K562 (cell line): ENCODE data around the gene BCAN. TPM values are rescaled to one million over a fixed set of nuclear protein-coding genes. Genes with fewer than 3 reads are reported as not detected.

ENCODE experiments used
- ATF6 ChIP-seq: sonication (generic); formaldehyde crosslinking; IDR thresholded peaks from 2 replicates; pipeline ENCODE4 v1.4.0; 2020; ENCODE audit warnings: mild to moderate bottlenecking, missing genetic modification reagents
- CREB5 ChIP-seq: fragments of 250-450 bp; sonication (Bioruptor Pico); IDR thresholded peaks from 2 replicates; pipeline ENCODE4 v1.5.0; 2020; ENCODE audit warnings: mild to moderate bottlenecking
- E2F3 ChIP-seq: fragments of 250-450 bp; sonication (Bioruptor Pico); IDR thresholded peaks from 2 replicates; pipeline ENCODE4 v1.4.0; 2020; ENCODE audit warnings: mild to moderate bottlenecking
- E2F8 ChIP-seq: fragments of 450-650 bp; IDR thresholded peaks from 2 replicates; pipeline ENCODE4 v1.7.1; 2018; ENCODE audit warnings: mild to moderate bottlenecking, low read depth; ENCODE audit not compliant: partially characterized antibody
- FOXK2 ChIP-seq, 2 experiments: fragments of 450-650 bp; IDR thresholded peaks in 1 of 2; conservative IDR thresholded peaks in 1 of 2; 2 replicates each; pipeline ENCODE4 v1.6.1; 2016; ENCODE audit warnings: low read depth in 2 of 2, mild to moderate bottlenecking in 1 of 2
- FOXP1 ChIP-seq: sonication (generic); formaldehyde crosslinking; IDR thresholded peaks from 2 replicates; pipeline ENCODE4 v1.8.0; 2022; ENCODE audit warnings: mild to moderate bottlenecking, missing genetic modification reagents
- MLLT1 ChIP-seq, 2 experiments: fragments of 450-650 bp; IDR thresholded peaks; 2 replicates each; pipeline ENCODE4 v1.6.1; 2016
- POLR2G ChIP-seq: fragments of 200-400 bp; formaldehyde crosslinking; IDR thresholded peaks from 2 replicates; pipeline ENCODE4 v1.6.1; 2017; ENCODE audit warnings: low read depth, mild to moderate bottlenecking, antibody characterized with exemption, low read length, moderate library complexity
- RBM17 ChIP-seq: fragments of 200-400 bp; formaldehyde crosslinking; IDR thresholded peaks from 2 replicates; pipeline ENCODE4 v1.6.1; 2017; ENCODE audit warnings: low read depth, mild to moderate bottlenecking, low read length, borderline replicate concordance
- SMC3 ChIP-seq: conservative IDR thresholded peaks from 2 replicates; pipeline ENCODE4 v1.6.1; 2011; ENCODE audit warnings: low read depth, low read length, improper control_type of control experiment; ENCODE audit not compliant: insufficient read depth
- SREBF1 ChIP-seq: fragments of 150-350 bp; IDR thresholded peaks from 2 replicates; pipeline ENCODE4 v1.6.1; 2014; ENCODE audit warnings: antibody characterized with exemption, low read depth, low read length, borderline replicate concordance
- ZNF347 ChIP-seq: fragments of 450-650 bp; formaldehyde crosslinking; IDR thresholded peaks from 2 replicates; pipeline ENCODE4 v1.4.0; 2020; ENCODE audit warnings: low read depth, mild to moderate bottlenecking, moderate library complexity
- polyA plus RNA-seq, 8 experiments: library from polyadenylated mRNA; depleted of rRNA in 4 of 8; stranded (reverse) in 5 of 8; unstranded in 3 of 8; fragments of >200 nt; fragmentation: Nextera tagmentation in 2 of 8; fragmentation: Illumina TruSeq in 1 of 8; extraction: Ambion mirVana in 2 of 8; extraction: Trizol in 1 of 8; gene quantifications; 2 replicates each; pipeline versions ENCODE4 v1.2.1 to v1.2.3, GENCODE V29; 2011 to 2014; ENCODE audit warnings: inconsistent platforms in 1 of 8, missing spikeins in 1 of 8
- total RNA-seq, 7 experiments: library from RNA; depleted of rRNA in 6 of 7; stranded (reverse); fragments of >200 nt in 6 of 7; fragmentation: Illumina TruSeq in 2 of 7; extraction: Trizol in 2 of 7; gene quantifications; 2 replicates each; pipeline versions ENCODE4 v1.2.1 to v1.2.3, GENCODE V29; 2011 to 2021; ENCODE audit warnings: low replicate concordance in 1 of 7

Gene BCAN
- total and polyA plus RNA-seq, 9 of the 15 experiments (the other 6 are each of a cell fraction or from before 2014, with no cell fraction given): 0.04 to 0.33 (median 0.14) TPM; not detected in 5

- TF ChIP-seq CREB5 (CRISPR knock-in tag) (no peak), E2F8 (no peak), RBM17 (no peak), SMC3 (peak; percentile 98), ZNF347 (CRISPR knock-in tag) (no peak), FOXK2 (conservative IDR thresholded peaks at IDR 0.05 in 1 of 2, IDR thresholded peaks at IDR 0.05 in 1 of 2; ENCODE audit: low read depth in 2 of 2) (no peak; a peak in 1 of 4 replicates), FOXP1 (CRISPR knock-in tag) (0 out of 2 replicates have a peak, but pooled peaks have one; percentile 49), ATF6 (CRISPR knock-in tag) (no peak), SREBF1 (no peak), MLLT1 (IDR thresholded peaks at IDR 0.05) (peak; percentile 26 to 75; a peak in 1 of 4 replicates), POLR2G (peak; percentile 74), E2F3 (no peak)
Measured at GRCh38 chr1:156689035-156689952, 47.4 kb downstream of the BCAN start (continued).
